HG02763 (cell line): ENCODE data around the gene TRPM3.

Experiments
- ATAC-seq: cut with Tn5 transposase; IDR thresholded peaks from one replicate; pipeline ENCODE4 v1.9.1; 2021; ENCODE audit warnings: mild to moderate bottlenecking, moderate library complexity; ENCODE audit not compliant: unreplicated experiment

TRPM3 gene

GRCh38 chr9:70901746-70902145 is 219.7 kb downstream of the TRPM3 start:
- no peak for ATAC-seq

GRCh38 chr9:70901013-70901412 is 220.4 kb downstream of the TRPM3 start:
- no peak for ATAC-seq

GRCh38 chr9:70893580-70894122 is 227.8 kb downstream of the TRPM3 start:
- ATAC-seq: no peak

GRCh38 chr9:70888471-70888870 is 232.9 kb downstream of the TRPM3 start:
- ATAC-seq: no peak

- no peak for ATAC-seq
Measured at GRCh38 chr9:70887826-70888225, 233.6 kb downstream of the TRPM3 start.

- no peak for ATAC-seq
Measured at GRCh38 chr9:70883963-70884793, 237.2 kb downstream of the TRPM3 start.

GRCh38 chr9:70883056-70883455 is 238.4 kb downstream of the TRPM3 start:
- no peak for ATAC-seq

- ATAC-seq: no peak
Measured at GRCh38 chr9:70881333-70881732, 240.1 kb downstream of the TRPM3 start.

GRCh38 chr9:70880535-70880934 is 240.9 kb downstream of the TRPM3 start:
- no peak for ATAC-seq

- no peak for ATAC-seq
Measured at GRCh38 chr9:70878576-70878975, 242.8 kb downstream of the TRPM3 start.

- no peak for ATAC-seq
Measured at GRCh38 chr9:70874451-70874850, 247.0 kb downstream of the TRPM3 start.

GRCh38 chr9:70873506-70873905 is 247.9 kb downstream of the TRPM3 start:
- no peak for ATAC-seq

GRCh38 chr9:70868661-70869652 is 252.5 kb downstream of the TRPM3 start:
- no peak for ATAC-seq

GRCh38 chr9:70868041-70868440 is 253.4 kb downstream of the TRPM3 start:
- no peak for ATAC-seq

GRCh38 chr9:70865471-70865870 is 255.9 kb downstream of the TRPM3 start:
- no peak for ATAC-seq

- no peak for ATAC-seq
Measured at GRCh38 chr9:70861797-70862196, 259.6 kb downstream of the TRPM3 start.

GRCh38 chr9:70861376-70861775 is 260.0 kb downstream of the TRPM3 start:
- ATAC-seq: no peak

GRCh38 chr9:70859694-70860093 is 261.7 kb downstream of the TRPM3 start:
- ATAC-seq: no peak

- no peak for ATAC-seq
Measured at GRCh38 chr9:70856411-70856810, 265.0 kb downstream of the TRPM3 start.

GRCh38 chr9:70852711-70853240 is 268.6 kb downstream of the TRPM3 start:
- no peak for ATAC-seq

- no peak for ATAC-seq
Measured at GRCh38 chr9:70840266-70840665, 281.2 kb downstream of the TRPM3 start.
